Psoas muscle (tissue), 8 donors: Measurements from ENCODE around the gene NFIB. TPM values are rescaled to one million over a fixed set of nuclear protein-coding genes. Genes with fewer than 3 reads are reported as not detected.

Source experiments
- ATAC-seq, 4 donors: fragments of 200-7000 bp; cut with Tn5 transposase; one replicate each; pipeline ENCODE4 v1.9.1; 2020; ENCODE audit warnings: moderate library complexity in 3 of 4, mild to moderate bottlenecking in 2 of 4
- DNase-seq, 2 donors: peaks; one replicate each; pipeline ENCODE4 v3.0.0-alpha.2; 2020
- H3K27ac ChIP-seq: fragments of 200-600 bp; one replicate; pipeline ENCODE4 v1.8.0; 2022
- H3K27me3 ChIP-seq, 3 donors: fragments of 200-600 bp in 1 of 3; one replicate each; pipeline versions ENCODE4 v1.6.1 to v1.8.0; 2013 to 2022; ENCODE audit warnings: low read length in 2 of 3, mild to moderate bottlenecking in 2 of 3, moderate library complexity in 1 of 3; ENCODE audit not compliant: insufficient read depth in 3 of 3
- H3K36me3 ChIP-seq, 2 donors: fragments of 200-600 bp in 1 of 2; one replicate each; pipeline versions ENCODE4 v1.6.1 to v1.8.0; 2013 to 2022; ENCODE audit warnings: low read depth in 1 of 2, mild to moderate bottlenecking in 1 of 2, moderate library complexity in 1 of 2; ENCODE audit not compliant: insufficient read depth in 1 of 2
- H3K4me1 ChIP-seq: fragments of 200-600 bp; one replicate; pipeline ENCODE4 v1.8.0; 2022
- H3K4me3 ChIP-seq: fragments of 200-600 bp; one replicate; pipeline ENCODE4 v1.8.0; 2022; ENCODE audit warnings: mild to moderate bottlenecking
- H3K9me3 ChIP-seq: fragments of 200-600 bp; one replicate; pipeline ENCODE4 v1.8.0; 2022
- WGBS, 3 donors: extraction: QIAGEN DNeasy Blood & Tissue Kit; methylation state at CpG; one replicate each; pipeline versions ENCODE4 v1.1.6 to v1.1.7; 2013; 5-methylcytosine and 5-hydroxymethylcytosine counted together
- intact Hi-C, 2 donors: fragments of 100-400 bp; cut with DNase I; formaldehyde crosslinking; loops; one replicate each; pipeline versions ENCODE4 v1.11.0 to v1.14.2; 2022
- polyA plus RNA-seq, 3 donors: library from polyadenylated mRNA; stranded (reverse); fragments of 200-250 nt; gene quantifications; one replicate each; pipeline ENCODE4 v1.2.3, GENCODE V29; 2013
- total RNA-seq, 4 donors: library from RNA; stranded (reverse); fragmentation: NEBNext Ultra II Directional in 2 of 4; extraction: Animal tissue kit (Norgen Biotek cat#: 25700) in 2 of 4; gene quantifications; one replicate each; pipeline versions ENCODE4 v1.2.1 to v1.2.4, GENCODE V29; 2021 to 2023
- TF ChIP-seq, protein P1 (sequence below): fragments of 200-600 bp; IDR thresholded peaks from one replicate; pipeline ENCODE4 v1.8.0; 2022; ENCODE audit warnings: antibody characterized with exemption
- donor health status: healthy with polysubstance abuse.
- donor health status: DM: no; HTN: no; CAD: no; lungs with moderate emphysema.
- donor health status: Bipolar disorder and iron deficiency.
- donor health status: healthy.
- donor health status: DM: yes; HTN: yes; CAD: no.
- donor health status: DM: no; HTN: no; CAD: no.
- donor health status: DM: no; HTN: no; CAD: no.
- donor health status: DM: yes; HTN: yes; CAD: no.

Gene NFIB
- total and polyA plus RNA-seq, 7 donors, result 5.8 to 65.1 (median 35.0) TPM

DNA sequence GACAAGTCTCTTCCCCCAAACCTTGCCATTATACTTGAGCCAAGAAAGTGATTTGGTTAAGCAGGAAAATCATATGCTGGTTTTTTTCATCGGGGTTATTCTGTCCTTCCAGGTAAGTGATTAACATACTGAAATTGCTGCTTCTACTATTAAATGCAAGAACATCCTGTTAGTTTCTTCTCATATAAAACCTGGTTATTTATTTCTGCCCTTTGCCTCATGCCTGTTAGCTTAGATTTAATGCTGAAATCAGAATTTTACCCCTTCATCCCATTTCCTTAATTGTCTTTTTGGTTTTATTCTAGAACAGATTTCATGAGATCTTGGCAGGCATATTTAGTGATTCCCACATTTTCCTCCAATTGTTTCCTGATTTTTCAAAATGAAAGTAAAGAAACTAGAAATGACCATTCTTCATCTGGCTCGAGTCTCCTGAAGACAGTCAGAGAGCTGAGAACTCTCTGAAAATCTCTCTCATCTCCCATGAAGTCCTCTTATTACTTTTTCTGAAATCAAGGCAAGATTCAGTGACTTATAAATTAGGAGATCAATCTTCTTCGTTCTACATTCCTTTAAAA lies 132.9 kb downstream of the NFIB start:
- Histone ChIP-seq H3K27me3 (no peaks in the 10 kb centered on the region), H3K27ac (peak overlapping the region; percentile 41), H3K9me3 (no peaks in the 10 kb centered on the region), H3K4me3 (peak overlapping the region; percentile 15), H3K4me1 (peaks cover 16% of the 10 kb centered on the region), H3K36me3 (peaks cover 0 to 2% of the 10 kb centered on the region in 2 donors)
- intact Hi-C loops, result no loop called here
- ATAC-seq, result no peak
- 34 to 42% (median 36%) methylated on average over 3 of the region's 3 CpGs for WGBS, 3 donors
- DNase-seq, result no peak
- TF ChIP-seq, protein P1, sequence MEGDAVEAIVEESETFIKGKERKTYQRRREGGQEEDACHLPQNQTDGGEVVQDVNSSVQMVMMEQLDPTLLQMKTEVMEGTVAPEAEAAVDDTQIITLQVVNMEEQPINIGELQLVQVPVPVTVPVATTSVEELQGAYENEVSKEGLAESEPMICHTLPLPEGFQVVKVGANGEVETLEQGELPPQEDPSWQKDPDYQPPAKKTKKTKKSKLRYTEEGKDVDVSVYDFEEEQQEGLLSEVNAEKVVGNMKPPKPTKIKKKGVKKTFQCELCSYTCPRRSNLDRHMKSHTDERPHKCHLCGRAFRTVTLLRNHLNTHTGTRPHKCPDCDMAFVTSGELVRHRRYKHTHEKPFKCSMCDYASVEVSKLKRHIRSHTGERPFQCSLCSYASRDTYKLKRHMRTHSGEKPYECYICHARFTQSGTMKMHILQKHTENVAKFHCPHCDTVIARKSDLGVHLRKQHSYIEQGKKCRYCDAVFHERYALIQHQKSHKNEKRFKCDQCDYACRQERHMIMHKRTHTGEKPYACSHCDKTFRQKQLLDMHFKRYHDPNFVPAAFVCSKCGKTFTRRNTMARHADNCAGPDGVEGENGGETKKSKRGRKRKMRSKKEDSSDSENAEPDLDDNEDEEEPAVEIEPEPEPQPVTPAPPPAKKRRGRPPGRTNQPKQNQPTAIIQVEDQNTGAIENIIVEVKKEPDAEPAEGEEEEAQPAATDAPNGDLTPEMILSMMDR, result no peak

DNA sequence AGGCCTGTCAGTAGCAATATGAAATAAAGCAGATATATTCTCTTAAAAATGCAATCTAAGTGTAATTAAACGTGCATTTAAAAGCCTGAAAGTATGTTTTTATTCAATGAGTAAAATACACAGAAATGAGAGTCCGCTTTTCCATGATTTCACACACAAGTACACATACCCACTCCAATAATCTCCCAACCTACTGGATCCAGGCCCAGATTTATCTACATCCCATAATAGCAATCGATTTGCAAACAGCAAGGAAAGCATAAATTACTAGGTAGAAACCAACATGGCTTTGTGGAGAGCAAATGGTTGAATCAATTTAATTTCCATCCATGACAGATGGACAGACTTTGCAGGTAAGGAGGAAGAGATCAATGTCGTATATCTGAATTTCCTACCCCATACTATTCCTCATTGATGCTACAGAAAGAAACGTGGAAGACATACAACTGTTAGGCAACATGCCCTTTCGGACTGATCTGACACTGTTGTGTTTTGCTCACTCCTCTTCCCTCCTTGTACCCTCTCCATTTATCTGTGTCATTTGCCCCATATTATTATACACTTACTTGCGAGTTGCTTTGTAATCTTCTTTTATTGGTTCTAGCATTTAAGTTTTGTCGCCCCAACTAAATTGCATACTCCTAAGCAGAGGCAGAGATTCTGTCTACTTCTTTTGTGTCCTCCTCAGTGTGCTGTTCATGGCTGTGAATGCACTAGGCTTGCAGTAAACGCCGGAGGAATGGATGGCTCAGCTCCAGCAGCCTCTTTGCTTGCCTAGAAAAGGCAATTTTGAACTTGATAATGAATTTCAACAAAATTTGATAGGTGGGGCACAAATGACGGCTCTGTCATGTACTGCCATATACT lies 133.6 kb downstream of the NFIB start:
- Histone ChIP-seq H3K27ac (peak overlapping the region; percentile 41), H3K4me1 (peaks cover 16% of the 10 kb centered on the region), H3K9me3 (no peaks in the 10 kb centered on the region), H3K4me3 (no peak overlapping the region), H3K36me3 (peaks cover 0 to 2% of the 10 kb centered on the region in 2 donors), H3K27me3 (no peaks in the 10 kb centered on the region)
- intact Hi-C loops, result no loop called here
- TF ChIP-seq, protein P1, result no peak
- peak in 3 of 4 donors; percentile 33 to 57 (median 41) for ATAC-seq
- DNase-seq, result no peak
- WGBS, 3 donors, result 57 to 66% (median 57%) methylated on average over 11 of the region's 11 CpGs

DNA sequence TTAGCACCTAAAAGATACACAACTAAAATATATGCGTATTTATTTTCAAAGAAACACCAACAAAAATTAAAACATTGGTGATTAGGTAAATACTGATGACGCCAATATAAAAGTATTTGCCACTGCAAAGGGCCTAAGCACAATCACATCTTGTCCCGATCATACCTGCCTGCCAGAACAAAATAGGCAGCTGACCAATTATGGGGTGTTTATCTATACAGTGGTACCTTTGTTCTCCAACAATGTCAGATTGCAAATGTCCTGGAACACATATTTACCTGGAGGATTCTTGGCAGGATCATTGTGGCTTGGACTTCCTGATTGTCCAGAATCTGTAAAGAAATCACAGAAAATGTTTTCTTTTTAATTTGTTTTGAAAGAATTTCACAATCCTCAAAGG lies 134.5 kb downstream of the NFIB start:
- Histone ChIP-seq H3K27me3 (no peaks in the 10 kb centered on the region), H3K4me1 (peaks cover 16% of the 10 kb centered on the region), H3K27ac (no peak overlapping the region), H3K36me3 (peaks cover 0 to 2% of the 10 kb centered on the region in 2 donors), H3K9me3 (no peaks in the 10 kb centered on the region), H3K4me3 (no peak overlapping the region)
- TF ChIP-seq, protein P1, result no peak
- DNase-seq (no peak), ATAC-seq (no peak)
- intact Hi-C loops, result no loop called here
- 80 to 88% (median 86%) methylated on average over 3 of the region's 3 CpGs for WGBS, 3 donors

DNA sequence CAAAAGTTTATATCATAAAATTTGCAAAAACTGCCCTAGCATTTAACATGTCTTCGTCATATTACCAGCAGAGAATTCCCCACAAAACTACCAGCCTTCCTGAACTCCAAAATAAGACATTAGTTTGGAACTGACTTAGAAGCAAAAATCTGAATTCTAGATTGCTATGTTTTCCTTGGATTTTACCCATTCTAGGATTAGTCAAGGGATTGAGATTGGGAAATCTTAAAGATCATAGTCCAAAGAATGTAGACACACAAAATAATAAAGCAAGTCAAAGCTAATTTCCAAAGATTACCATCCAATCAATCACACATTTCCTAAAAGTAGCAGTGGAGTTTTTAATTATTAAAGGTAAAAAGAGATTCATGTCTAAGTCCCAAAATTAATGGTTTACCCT lies 138.2 kb downstream of the NFIB start:
- WGBS, 3 donors, result 89 to 93% (median 92%) methylated on average over 1 of the region's 1 CpG
- ATAC-seq, result no peak
- intact Hi-C loops, result no loop called here

More for the DNA sequence above, 138.2 kb downstream of the NFIB start:
- Histone ChIP-seq H3K27me3 (no peaks in the 10 kb centered on the region), H3K27ac (no peak overlapping the region), H3K4me1 (peaks cover 7% of the 10 kb centered on the region), H3K9me3 (no peaks in the 10 kb centered on the region), H3K4me3 (no peak overlapping the region), H3K36me3 (peaks cover 0 to 2% of the 10 kb centered on the region in 2 donors)
- TF ChIP-seq, protein P1, result no peak
- no peak for DNase-seq
